ENCODE data around the gene BST2.
"Not testable (repeated sequence)": the region's sequence is repeated elsewhere in the genome, so short reads cannot be mapped to it uniquely, and the experiment has no call there.

Gene BST2

DNA sequence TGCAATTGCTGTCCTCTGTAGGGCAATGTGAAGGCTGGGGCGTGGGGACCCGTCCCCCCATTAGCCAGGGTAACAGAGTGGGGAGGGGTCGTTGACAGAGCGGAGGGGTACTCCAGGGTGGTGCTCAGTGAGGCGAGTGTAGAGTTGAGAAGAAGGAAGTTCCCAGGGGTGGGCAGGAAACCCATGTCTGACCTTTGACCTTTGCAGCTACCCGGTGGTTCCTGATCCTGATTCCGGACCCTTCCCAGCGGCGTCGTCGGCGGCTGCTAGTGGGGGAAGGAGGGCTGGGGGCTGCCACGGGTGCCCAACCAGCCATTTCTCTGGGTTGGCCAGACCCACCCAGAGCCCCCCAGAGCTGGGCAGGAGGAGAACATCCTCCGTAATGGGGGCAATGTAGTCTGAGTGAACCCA, 26.2 kb downstream of the BST2 start:
- Mint-ChIP-seq H3K4me3 (no peak overlapping the region), H3K4me1 (peaks cover 6% of the 10 kb centered on the region), H3K27ac (no peak overlapping the region), H3K9me3 (no peaks in the 10 kb centered on the region), H3K36me3 (no peaks in the 10 kb centered on the region)
- ATAC-seq (no peak), DNase-seq (ENCODE audit: low spot score in 2 of 2) (no peak)

DNA sequence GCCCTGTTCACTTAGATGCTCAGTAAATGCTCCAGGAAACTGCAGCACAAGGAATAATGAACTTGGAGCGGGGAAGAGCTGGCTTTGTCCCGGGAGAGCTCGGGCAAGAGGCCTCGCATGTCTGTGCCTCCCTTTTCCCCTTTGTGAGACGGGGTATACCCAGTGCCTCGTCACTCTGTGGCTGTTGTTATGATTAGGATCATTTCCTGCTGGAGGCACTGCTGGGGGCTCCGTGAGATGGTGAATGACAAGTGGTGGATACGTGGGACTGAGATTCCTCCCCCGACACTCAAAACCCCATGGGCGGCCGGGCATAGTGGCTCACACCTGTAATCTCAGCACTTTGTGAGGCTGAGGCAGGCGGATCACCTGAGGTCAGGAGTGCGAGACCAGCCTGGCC, 27.2 kb downstream of the BST2 start:
- peak; percentile 26 for ATAC-seq
- DNase-seq (ENCODE audit: low spot score in 2 of 2) = no peak
- H3K4me1 Mint-ChIP-seq = peaks cover 6% of the 10 kb centered on the region
- H3K27ac Mint-ChIP-seq = no peak overlapping the region
- H3K9me3 Mint-ChIP-seq = no peaks in the 10 kb centered on the region
- H3K4me3 Mint-ChIP-seq = no peak overlapping the region
- no peaks in the 10 kb centered on the region for H3K36me3 Mint-ChIP-seq

DNA sequence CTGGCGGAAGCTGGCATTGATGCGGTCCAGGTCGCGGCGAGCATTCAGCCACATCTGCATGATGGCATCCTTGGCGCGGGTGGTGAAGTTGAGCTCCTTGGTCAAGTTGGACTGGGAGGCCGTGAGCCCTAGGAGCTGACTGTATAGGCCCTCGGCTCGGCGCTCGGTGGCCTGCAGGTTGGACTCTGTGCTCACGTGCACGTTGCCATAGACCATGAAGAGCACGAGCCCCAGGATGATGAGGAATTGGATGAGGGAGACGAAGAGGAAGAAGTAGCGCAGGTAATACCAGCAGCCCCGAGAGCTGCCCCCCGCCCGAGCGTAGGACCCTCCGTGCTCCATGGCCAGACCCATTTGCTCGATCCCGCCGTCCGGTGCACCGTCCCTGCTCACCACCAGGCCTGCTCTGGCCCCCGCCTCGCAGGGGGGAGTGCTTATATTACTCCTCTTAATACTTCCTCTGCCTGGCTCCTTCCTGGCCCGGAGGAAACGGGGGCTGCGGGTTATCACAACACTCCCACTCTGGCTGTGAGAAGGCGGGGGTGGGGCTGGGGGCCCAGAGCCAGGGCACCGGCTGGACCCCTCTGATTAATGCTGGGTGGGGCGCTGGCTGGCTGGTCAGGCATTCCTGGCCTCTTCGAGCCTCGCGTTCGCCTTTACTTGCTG, 28.4 kb downstream of the BST2 start, which contains the start of gene PLVAP:
Gene PLVAP, minus strand, starts transcription at position 408 of the 666 bp plus-strand sequence. Its CDS starts 54 bp downstream, at position 354.
- no peak for ATAC-seq
- Mint-ChIP-seq H3K9me3 (no peaks in the 10 kb centered on the region), H3K27ac (no peak within 1 kb of the TSS), H3K36me3 (no peaks in the 10 kb centered on the region), H3K4me1 (peaks cover 6% of the 10 kb centered on the region), H3K4me3 (no peak within 1 kb of the TSS)
- DNase-seq (ENCODE audit: low spot score in 2 of 2) = no peak

DNA sequence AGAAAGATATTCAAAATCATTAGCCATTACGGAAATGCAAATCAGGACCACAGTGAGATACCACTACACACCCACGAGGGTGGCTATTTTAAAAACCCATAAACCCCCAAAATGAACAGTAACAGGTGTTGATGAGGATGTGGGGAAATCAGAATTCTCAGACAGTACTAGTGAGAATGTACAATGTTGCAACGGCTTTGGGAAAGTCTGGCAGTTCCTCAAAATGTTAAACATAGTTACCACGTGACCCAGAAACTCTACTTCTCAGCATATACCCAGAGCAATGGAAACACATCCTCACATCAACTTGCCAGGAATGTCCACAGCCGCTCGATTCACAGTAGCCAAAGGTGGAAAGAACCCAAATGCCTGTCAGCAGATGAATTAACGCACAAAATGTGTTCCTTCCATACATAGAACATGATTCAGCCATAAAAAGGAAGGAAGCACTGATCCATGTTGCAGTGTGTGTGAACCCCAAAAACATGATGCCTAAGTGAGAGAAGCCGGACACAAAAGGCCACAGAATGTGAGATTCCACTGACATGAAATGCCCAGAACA, 35.3 kb downstream of the BST2 start:
- Mint-ChIP-seq H3K4me3 (no peak overlapping the region), H3K36me3 (no peaks in the 10 kb centered on the region), H3K9me3 (no peaks in the 10 kb centered on the region), H3K27ac (no peak overlapping the region), H3K4me1 (peaks cover 6% of the 10 kb centered on the region)
- peak; percentile 36 for ATAC-seq
- DNase-seq (ENCODE audit: low spot score in 2 of 2) = no peak

DNA sequence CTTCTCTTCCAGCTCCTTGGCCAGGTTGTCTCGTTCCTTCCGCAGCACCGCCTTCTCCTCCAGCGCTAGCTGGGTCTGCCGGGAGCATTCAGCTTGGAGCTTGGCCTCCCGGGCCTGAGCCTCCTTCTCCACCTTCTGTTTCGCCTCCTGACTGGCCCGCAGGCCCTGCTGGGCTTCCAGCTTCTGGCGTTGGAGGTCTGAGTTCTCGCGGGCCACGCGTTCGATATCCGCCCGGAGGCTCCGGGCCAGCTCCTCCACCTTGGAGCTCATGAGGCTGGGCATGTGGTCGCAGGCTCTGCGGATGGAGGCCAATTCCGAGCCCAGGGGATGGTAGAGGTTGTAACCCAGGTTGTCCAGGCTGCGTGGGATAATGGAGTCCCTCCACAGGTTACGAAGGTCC, 40.1 kb downstream of the BST2 start:
- Mint-ChIP-seq H3K4me1 (peaks cover 4% of the 10 kb centered on the region), H3K36me3 (no peaks in the 10 kb centered on the region), H3K4me3 (no peak overlapping the region), H3K9me3 (no peaks in the 10 kb centered on the region), H3K27ac (no peak overlapping the region)
- DNase-seq (ENCODE audit: low spot score in 2 of 2) (no peak), ATAC-seq (no peak)

DNA sequence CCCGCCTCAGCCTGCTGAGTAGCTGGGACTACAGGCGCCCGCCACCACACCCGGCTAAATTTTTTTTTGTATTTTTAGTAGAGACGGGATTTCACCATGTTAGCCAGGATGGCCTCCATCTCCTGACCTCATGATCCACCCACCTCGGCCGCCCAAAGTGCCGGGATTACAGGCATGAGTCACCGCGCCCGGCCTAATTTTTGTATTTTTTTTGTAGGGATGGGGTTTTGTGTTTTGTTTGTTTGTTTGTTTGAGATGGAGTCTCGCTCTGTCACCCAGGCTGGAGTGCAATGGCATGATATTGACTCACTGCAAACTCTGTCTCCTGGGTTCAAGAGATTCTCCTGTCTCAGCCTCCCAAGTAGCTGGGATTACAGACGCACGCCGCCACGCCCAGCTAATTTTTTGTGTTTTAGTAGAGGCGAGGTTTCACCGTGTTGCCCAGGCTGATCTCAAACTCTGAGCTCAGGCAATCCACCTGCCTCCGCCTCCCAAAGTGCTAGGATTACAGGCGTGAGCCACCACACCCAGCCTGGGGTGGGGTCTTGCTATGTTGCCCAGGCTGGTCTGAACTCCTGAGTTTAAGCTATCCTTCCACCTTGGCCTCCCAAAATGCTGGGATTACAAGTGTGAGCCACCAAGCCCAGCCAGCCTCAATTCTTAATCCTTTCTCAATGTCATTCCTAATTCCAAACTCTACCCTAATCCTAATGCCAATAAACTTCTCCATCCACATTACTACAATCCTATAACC, 41.4 kb downstream of the BST2 start:
- not testable (repeated sequence) for ATAC-seq; H3K4me1 Mint-ChIP-seq; H3K27ac Mint-ChIP-seq; H3K36me3 Mint-ChIP-seq; H3K9me3 Mint-ChIP-seq; H3K4me3 Mint-ChIP-seq; DNase-seq (ENCODE audit: low spot score in 2 of 2)

DNA sequence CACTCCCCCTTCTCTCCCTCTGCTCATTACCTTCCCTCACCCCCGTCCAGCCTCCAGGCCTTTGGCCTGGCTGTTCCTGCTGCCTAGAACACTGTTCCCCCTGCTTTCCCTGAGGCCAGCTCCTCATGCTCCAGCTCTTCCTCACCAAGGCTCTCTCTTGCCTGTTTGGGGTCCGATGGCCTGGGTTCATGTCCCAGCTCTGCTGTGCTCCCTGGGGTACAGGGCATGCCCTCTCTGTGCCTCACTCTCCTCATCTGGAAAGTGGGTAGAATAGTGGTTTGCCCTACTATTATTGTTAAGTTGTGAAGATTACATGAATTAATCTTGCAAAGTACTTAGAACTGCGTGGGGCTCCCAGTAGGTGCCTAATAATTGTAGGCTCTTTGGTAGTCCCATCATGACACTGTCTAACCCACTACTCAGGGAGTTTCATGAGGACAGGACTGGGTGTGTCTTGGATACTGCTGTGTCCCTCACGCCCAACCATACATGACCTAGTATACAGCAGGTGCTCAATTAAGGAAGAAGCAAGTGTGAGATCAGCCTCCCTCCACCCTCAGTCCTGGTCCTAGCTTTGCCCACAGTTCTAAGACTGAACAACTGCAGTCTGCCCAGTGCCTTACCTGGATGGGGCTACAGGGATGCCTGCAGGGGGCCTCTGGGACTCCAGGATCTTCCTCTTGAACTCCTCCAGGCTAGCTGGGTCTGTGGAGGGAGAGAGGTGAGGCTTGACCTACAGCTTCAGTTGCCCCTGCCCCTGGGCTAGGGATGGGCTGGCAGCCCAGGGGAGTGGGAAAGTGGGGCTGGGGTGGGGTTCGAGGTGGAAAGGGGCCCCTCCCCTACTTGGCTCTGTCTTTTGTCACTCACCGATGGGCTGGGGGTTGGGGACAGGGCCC, 45.3 kb downstream of the BST2 start:
- ATAC-seq = no peak
- H3K27ac Mint-ChIP-seq = no peak overlapping the region
- no peaks in the 10 kb centered on the region for H3K36me3 Mint-ChIP-seq
- DNase-seq (ENCODE audit: low spot score in 2 of 2) = no peak
- H3K4me3 Mint-ChIP-seq = no peak overlapping the region
- H3K4me1 Mint-ChIP-seq = no peaks in the 10 kb centered on the region
- H3K9me3 Mint-ChIP-seq = no peaks in the 10 kb centered on the region

DNA sequence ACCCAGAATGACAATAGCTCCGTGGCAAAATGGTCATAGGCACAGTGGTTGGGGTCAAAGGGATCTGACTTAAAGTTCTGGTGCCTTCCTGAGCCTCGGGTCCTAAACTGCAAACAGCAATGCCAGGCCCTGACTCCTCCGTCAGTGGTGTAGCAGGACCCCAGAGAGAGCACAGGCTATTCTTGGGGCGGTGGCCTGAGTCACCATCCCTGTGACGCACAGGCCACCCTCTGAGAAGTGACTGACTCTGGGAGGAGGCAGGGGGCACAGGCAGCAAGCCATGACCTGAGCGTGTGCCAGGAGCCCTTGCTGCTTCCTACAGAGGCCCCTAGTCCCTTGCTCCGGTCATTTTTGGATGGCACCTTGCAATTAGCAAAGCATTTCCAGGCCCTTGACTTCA, 47.0 kb downstream of the BST2 start:
- ATAC-seq (peak; percentile 39), DNase-seq (ENCODE audit: low spot score in 2 of 2) (no peak)
- Mint-ChIP-seq H3K27ac (peak overlapping the region; percentile 29), H3K9me3 (no peaks in the 10 kb centered on the region), H3K4me1 (peaks cover 3% of the 10 kb centered on the region), H3K4me3 (no peak overlapping the region), H3K36me3 (no peaks in the 10 kb centered on the region)

DNA sequence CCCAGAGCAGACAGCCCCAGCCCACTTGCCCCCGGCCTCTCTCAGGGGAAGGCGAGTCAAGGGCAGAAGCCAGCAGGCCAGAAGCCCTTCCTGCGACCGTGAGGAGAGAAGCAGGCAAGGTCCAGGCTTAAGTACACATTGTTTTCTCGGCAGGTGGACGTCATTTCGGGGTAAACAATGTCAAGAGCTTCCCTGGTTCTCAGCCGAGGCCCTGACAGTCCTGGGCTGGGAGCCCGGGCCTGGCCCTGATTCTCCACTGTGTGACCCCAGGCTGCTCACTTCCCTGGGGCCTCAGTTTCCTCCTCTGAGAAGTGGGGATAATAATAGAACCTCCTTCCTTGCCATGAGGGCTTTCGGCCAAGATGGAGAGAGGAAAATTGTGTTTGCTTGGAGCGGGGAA, 47.7 kb downstream of the BST2 start:
- ATAC-seq (no peak), DNase-seq (ENCODE audit: low spot score in 2 of 2) (no peak)
- H3K4me1 Mint-ChIP-seq = peaks cover 7% of the 10 kb centered on the region
- no peaks in the 10 kb centered on the region for H3K36me3 Mint-ChIP-seq
- H3K27ac Mint-ChIP-seq = peak overlapping the region; percentile 29
- no peak overlapping the region for H3K4me3 Mint-ChIP-seq
- no peaks in the 10 kb centered on the region for H3K9me3 Mint-ChIP-seq

DNA sequence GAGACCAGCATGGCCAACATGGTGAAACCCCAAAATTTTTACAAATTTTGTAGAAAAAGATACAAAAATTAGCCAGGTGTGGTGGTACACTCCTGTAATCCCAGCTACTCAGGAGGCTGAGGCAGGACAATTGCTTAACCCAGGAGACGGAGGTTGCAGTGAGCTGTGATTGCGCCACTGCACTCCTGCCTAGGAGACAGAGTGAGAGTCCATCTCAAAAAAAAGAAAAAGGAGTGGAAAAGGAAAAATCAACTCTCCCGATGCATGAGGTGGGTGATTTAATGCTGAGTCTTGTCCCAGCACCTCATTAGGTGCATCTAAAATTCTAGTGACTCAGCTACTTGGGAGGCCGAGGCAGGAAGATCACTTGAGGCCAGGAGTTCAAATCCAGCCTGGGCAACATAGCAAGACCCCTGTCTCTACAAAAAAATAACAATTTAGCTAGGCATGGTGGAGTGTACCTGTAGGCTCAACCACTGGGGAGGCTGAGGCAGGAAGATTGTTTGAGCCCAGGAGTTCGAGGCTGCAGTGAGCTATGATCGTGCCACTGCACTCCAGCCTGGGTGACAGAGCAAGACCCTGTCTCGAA, 48.3 kb downstream of the BST2 start:
- Mint-ChIP-seq H3K27ac (no peak overlapping the region), H3K36me3 (no peaks in the 10 kb centered on the region), H3K4me3 (no peak overlapping the region), H3K4me1 (peaks cover 7% of the 10 kb centered on the region), H3K9me3 (no peaks in the 10 kb centered on the region)
- DNase-seq (ENCODE audit: low spot score in 2 of 2) (no peak), ATAC-seq (no peak)

DNA sequence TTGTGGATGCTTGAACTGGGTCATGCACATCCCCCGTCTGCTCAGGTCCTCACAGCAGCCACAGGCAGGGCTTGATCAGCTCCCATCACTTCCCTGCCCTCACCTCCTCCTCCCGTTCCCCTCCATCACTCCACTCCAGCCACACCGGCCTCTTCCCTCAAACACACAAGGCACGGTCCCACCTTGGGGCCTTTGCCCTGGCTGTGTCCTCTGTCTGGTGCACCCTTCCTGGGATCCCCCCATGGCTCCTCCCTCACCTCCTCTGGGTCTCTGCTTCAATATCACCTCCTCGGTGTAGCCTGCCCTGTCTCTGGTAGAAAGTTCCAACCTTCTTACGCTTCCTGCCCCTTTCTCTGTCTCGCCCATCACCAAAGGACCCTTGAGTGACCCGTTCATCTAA, 52.0 kb downstream of the BST2 start:
- H3K27ac Mint-ChIP-seq = peak overlapping the region; percentile 38
- H3K4me3 Mint-ChIP-seq = no peak overlapping the region
- peaks cover 14% of the 10 kb centered on the region for H3K4me1 Mint-ChIP-seq
- ATAC-seq (no peak), DNase-seq (ENCODE audit: low spot score in 2 of 2) (no peak)
- H3K9me3 Mint-ChIP-seq = no peaks in the 10 kb centered on the region
- H3K36me3 Mint-ChIP-seq = no peaks in the 10 kb centered on the region
